Glomerular visceral epithelial cell (primary cell): ENCODE data around the gene SPARC.
A peak's percentile ranks its signal among the peaks of the same experiment; 100 is the strongest.

ENCODE experiments used
- DNase-seq: peaks from one replicate; pipeline ENCODE4 v3.0.0-alpha.2; 2016; ENCODE audit errors: extremely low spot score

SPARC gene, protein sequence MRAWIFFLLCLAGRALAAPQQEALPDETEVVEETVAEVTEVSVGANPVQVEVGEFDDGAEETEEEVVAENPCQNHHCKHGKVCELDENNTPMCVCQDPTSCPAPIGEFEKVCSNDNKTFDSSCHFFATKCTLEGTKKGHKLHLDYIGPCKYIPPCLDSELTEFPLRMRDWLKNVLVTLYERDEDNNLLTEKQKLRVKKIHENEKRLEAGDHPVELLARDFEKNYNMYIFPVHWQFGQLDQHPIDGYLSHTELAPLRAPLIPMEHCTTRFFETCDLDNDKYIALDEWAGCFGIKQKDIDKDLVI

DNA sequence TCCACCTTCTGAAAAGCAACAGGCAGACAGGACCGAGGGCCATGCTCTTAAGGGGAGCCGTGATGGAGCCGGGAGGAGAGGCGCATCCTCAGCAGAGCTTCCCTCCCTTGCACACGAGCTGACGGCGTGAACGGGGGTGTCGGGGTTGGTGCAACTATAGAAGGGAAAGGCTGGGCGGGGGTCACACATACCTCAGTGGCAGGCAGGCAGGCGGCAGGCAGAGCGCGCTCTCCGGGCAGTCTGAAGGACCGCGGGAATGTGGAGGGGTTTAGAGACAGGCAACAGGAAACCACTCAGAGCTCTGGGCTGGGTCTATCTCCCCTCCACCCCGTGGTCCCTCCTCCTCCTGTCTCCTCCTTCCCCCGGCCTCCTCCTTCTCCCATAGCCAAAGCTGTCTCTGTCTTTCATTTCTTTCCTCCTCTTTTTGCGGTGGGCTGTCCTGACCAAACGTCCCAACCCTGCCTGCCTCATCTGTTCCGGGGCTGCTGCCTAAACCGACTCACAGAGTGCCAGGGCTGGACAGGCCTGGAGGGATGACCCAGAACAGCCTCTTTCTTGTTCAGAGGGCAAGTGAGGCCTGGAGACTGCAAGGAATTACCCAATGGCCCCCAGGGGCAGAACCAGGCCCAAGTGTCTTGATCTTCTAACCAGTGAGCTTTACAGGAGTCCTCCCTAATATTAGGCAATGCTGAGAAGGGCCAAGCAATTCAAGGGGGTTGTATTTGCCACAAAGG lies at the start of gene SPARC:
Gene SPARC, minus strand, starts transcription at position 242 of the 734 bp plus-strand sequence. CDS start 10,727 bp downstream, outside the sequence.
- DNase-seq, result peak; percentile 96

- DNase-seq, result no peak
Observed at GRCh38 chr5:151735646-151736045, 48.9 kb upstream of the SPARC start.

DNA sequence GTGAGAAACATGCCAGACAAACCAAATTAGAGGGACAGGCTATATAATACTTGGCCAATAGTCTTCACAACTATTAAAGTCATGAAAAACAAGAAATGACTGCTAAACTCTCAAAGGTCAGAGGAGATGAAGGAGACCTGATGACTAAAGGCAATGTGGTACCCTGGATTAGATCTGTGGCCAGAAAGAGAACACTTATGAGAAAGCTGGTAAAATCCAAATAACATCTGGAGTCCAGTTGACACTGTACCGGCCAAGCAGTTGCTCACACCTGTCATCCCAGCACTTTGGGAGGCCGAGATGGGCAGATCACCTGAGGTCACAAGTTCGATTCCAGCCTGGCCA lies 47.3 kb upstream of the SPARC start:
- no peak for DNase-seq

- no peak for DNase-seq
Observed at GRCh38 chr5:151733358-151734063, 46.8 kb upstream of the SPARC start.

- no peak for DNase-seq
Observed at GRCh38 chr5:151730381-151730780, 43.7 kb upstream of the SPARC start.

DNA sequence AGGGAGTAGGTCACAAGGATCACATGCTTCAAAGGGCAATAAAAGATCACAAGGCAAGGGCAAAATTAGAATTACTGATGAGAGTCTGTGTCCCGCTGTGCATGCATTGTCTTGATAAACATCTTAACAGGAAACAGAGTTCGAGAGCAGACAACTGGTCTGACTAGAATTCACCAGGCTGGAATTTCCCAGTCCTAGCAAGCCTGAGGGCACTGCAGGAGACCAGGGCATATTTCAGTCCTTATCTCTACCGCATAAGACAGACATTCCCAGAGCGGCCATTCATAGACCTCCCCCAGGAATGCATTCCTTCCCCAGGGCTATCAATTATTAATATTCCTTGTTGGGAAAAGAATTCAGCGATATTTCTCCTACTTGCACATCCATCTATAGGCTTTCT lies 42.9 kb upstream of the SPARC start:
- peak; percentile 60 for DNase-seq

DNA sequence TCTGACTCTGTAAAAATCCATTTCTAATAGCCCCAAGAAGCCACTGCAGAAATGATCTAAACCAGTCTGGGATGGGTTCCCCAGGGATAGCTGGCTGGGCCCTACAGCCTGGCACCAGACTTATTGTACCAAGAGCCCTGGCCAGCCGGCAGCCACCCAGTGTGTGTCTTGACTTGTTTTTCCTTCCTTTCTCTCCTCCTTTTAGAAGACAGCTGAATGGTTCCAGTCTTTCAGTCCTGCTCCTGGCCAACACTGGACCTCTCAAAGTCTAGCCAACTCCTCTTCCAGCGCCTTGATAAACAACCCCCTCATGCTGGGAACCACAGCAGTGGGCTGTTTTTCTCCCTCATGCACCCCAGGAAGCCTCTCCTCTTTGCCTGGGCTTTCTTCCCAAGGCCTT lies 37.6 kb upstream of the SPARC start:
- no peak for DNase-seq

DNA sequence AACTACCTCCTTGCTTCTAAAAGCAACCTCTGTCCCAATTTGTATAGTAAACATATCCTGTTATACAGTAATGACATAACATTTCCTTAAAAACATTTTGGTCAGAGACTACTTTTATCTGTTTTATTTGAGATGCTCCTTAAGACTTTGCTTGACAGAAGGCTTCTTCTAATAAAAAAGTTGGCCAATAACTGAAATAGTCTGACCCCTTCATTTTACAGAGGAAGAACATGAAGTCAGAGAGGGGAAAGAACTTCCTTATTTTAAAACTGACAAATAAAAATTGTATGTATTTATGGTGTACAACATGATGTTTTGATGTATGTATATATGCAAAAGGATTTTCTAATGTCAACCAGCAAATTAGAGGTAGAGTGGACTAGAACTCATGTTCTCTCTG lies 35.8 kb upstream of the SPARC start:
- no peak for DNase-seq

DNA sequence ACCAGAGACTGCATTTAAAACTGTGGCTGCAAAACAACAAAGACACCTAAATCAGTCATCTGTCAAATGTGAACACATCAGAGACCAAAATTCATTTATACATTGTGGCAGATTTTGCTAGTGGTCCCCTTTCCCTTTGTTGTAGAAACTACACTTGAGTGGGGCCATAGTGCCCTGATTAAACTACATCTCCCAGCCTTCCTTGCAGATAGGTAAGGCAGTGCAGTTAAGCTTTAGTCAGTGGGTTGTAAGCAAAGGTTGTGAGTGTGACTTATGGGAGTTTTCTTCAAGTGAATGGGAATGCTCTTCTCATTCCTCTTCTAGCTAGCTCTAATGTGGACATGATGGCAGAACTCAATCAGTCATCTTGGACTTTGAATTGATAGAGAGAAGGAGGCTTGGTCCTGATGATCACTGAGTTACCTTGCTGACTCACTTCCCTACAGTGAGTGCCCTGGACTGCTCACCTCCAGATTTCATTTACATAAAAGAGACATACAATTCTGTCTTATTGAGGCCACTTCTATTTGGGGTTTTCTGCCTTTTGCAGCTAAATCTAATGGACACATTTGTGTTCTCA lies 35.2 kb upstream of the SPARC start:
- no peak for DNase-seq

GRCh38 chr5:151721087-151721646 lies 34.5 kb upstream of the SPARC start:
- DNase-seq, result no peak

DNA sequence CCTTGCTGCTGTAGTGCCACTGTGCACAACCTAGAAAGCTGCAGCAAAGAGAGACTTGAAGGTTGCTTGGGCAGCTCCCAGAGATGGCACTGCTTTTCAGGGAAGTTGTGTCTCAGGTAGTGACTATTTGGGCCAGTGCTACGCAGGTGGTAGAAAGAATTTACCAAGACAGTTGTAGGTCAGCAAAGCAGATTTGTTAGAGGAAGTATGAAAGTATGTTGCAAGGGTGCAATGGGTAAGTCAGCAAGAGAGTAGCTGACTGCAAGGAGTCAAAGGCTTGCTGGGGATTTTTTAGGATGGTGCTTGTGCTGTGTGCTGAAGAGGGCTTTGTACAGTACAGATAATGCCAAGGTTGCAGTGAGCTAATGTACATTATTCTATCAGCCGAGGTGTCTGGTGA lies 33.5 kb upstream of the SPARC start:
- no peak for DNase-seq

- DNase-seq, result no peak
Observed at GRCh38 chr5:151719228-151720000, 32.7 kb upstream of the SPARC start.

- DNase-seq, result no peak
Observed at GRCh38 chr5:151718646-151719045, 31.9 kb upstream of the SPARC start.

GRCh38 chr5:151718153-151718552 lies 31.4 kb upstream of the SPARC start:
- no peak for DNase-seq

DNA sequence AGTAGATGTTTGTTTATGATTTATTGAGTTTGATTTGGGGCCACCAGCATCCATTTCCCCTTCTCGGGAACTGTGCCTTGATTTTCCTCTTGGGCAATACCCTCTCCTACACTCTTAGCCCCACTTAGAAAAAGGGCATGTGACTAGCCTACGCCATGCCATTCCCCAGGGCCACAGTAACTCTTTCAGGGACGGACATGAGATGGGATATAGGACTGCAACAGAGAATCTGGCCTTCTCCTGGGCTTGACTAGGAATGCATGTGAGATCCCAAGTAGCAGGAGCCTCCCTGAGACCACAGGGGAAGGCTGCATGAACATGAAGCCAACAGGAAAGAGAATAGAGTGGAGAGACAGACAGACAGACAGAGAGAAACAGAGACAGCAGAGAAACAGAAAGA lies 30.7 kb upstream of the SPARC start:
- DNase-seq, result no peak

DNA sequence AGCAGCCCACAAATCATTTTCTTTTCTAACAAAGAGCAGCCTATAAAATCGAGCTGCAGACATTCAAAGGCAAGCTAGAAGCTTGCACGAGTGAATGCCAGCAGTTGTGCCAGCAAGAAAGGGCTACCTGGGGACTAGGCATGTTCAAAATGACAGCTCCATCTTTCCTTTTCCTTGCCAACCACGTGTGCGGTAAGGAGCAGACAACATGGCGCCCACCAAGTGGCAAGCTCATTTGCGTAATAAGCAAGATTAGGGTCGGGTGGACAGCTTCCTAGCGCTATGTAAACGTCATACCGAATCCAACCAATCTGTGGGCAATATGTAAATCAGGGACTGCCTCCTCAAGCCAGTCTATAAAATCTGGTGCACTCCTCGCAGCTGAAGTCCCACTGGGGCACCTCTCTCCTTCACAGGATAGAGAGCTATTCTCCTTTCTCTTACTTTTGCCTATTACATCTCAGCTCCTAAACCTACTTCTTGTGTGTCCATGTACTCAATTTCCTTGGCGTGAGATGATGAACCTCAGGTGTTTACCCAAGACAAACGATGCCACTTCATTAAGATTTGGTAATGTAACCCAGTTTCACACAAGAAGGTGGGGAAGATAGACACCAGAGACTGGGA lies 22.5 kb upstream of the SPARC start:
- no peak for DNase-seq

DNA sequence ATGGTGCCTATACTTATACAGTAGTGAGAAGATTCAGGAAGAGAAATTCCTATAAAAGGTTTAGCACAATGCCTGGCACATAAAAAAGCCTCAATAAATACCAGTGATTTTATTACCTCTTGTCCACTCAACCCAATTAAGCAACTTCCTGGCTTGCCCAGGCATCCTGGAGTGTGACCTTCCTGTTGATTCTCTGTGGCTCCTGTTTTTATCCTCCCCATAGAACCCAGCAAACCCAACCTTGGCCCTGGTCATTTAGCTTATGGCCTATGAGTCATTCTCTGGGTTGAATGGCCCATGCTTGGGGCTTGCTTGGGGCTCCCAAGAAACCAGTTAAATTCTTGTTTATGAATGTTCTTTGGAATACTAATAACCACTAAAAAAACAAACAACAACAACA lies 21.4 kb upstream of the SPARC start:
- no peak for DNase-seq

GRCh38 chr5:151707567-151707966 lies 20.9 kb upstream of the SPARC start:
- DNase-seq, result no peak

- peak; percentile 54 for DNase-seq
Observed at GRCh38 chr5:151706906-151707305, 20.2 kb upstream of the SPARC start.

DNA sequence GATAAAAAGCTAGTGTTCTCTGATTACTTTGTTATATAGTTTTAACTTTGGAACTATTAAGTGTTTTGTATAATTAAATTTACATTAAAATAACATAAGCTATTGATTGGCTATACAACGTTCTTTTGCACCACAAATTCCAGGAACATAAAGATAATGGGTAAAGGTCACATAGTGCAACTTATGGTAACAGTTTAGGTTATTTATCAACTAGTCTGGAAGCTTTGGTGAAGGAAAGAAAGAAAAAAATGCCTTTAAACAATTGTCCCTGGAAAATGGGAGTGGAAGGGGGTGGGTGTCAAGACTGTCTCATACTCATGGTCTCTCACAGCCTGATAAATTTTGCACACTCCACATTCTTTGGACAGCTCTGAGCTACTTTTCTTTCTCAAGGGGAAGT lies 17.1 kb upstream of the SPARC start:
- no peak for DNase-seq

DNA sequence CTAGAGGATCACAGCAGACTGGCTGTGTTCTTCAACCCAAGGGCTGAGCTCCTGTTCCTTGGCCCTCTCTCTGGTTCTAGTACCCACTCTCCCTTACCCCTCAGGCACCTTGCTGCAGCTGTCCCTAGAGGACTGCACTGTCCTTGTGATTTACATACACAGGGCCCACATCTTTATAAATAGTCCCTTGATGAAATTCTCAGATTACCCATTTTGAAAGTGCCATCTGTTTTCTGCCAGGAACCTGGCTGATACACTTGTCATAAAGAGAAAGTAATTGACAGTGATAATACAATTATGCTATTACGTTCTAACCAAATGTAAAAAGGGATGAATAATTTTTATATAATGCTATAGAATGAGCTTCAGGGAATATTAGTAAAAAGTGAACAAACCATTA lies 16.5 kb upstream of the SPARC start:
- no peak for DNase-seq
